COLO668 (cell line): ENCODE data around the gene KCNQ5.
"Not testable (repeated sequence)": the region's sequence is repeated elsewhere in the genome, so short reads cannot be mapped to it uniquely, and the experiment has no call there.

Source experiments
- DNase-seq: peaks from one replicate; lab custom pipeline; 2025; ENCODE audit not compliant: unreplicated experiment; lab: John Stamatoyannopoulos, UW

KCNQ5 gene

GRCh38 chr6:72946774-72947173, 324.9 kb downstream of the KCNQ5 start:
- no peak for DNase-seq

DNA sequence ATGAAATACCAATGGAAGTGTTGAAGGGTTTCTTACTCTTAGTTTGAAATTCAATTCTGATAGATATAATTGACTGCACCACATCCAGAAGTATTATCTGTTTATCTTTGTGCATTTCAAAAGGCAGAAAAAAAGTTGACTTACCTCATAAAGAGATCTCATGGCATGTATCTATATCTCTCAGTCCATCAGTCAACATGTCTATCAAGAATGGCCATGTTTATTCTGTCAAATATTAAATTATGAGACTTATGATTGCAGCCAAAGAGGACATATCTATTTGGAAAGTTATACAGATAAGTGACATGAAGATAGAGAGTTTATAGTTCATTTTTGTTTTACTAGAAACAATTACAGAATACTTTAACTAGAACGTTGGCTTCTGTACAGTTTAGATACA, 325.7 kb downstream of the KCNQ5 start:
- DNase-seq: no peak

- no peak for DNase-seq
Observed at GRCh38 chr6:72948153-72948552, 326.3 kb downstream of the KCNQ5 start.

DNA sequence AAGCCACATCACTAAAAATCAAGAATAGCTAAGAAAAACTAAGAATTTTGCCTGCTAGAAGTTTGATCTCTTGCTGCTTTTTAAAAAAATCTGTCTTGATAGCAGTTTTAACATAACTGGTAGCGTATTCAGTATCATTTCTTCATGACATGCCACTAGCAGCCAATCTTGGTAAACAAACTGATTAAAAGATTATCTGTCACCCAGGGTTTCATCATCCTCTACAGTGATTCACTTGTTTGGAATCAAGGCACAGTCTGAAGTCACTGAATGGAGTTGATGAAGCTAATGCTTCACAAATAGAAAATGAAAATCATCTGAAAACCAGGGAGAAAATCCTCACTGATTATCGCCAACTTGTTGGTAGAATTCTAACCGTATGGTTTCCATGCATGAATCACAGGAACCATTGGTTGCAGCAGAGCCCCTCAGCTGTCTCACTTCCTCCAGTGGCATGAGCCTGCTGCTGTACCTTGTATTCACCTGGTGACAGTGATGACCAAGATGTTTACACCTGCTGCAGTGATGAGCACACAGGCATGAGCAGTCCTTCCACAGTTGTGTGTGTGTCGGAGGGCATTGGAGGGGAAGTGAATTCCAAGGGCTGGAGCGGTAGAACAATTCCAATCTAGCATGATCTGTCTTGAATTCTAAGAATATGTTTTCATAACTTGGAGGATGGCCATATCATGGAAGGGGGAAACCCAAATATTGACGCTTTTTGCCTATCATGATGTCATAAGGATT, 328.4 kb downstream of the KCNQ5 start:
- no peak for DNase-seq

GRCh38 chr6:72952808-72953630, 331.2 kb downstream of the KCNQ5 start:
- no peak for DNase-seq

DNA sequence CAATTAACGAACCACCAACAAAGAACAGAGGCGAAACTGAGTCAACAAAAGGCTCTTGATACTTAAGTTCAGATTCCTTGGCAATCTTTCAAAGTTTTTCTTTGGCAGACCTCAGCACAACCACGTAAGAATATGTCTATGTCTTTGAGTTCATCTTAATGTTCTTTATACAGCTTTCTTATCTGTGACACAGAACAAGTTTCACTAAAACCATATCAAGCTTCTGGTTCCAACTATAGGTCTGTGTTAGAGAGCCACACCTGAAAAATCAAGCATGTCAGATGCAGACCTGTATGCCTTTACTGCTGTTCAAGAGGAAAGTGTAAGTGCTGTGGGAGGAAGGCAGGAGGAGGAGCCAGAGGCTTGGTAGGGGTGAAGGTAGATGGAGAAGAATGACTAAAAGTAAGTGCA, 332.1 kb downstream of the KCNQ5 start:
- no peak for DNase-seq

GRCh38 chr6:72954716-72955115, 332.9 kb downstream of the KCNQ5 start:
- no peak for DNase-seq

- no peak for DNase-seq
Observed at GRCh38 chr6:72955666-72956065, 333.8 kb downstream of the KCNQ5 start.

- no peak for DNase-seq
Observed at GRCh38 chr6:72956272-72956671, 334.4 kb downstream of the KCNQ5 start.

- no peak for DNase-seq
Observed at GRCh38 chr6:72959821-72960220, 338.0 kb downstream of the KCNQ5 start.

- DNase-seq: no peak
Observed at GRCh38 chr6:72963946-72964345, 342.1 kb downstream of the KCNQ5 start.

- no peak for DNase-seq
Observed at GRCh38 chr6:72966628-72967280, 344.9 kb downstream of the KCNQ5 start.

GRCh38 chr6:72967329-72967728, 345.5 kb downstream of the KCNQ5 start:
- DNase-seq: no peak

DNA sequence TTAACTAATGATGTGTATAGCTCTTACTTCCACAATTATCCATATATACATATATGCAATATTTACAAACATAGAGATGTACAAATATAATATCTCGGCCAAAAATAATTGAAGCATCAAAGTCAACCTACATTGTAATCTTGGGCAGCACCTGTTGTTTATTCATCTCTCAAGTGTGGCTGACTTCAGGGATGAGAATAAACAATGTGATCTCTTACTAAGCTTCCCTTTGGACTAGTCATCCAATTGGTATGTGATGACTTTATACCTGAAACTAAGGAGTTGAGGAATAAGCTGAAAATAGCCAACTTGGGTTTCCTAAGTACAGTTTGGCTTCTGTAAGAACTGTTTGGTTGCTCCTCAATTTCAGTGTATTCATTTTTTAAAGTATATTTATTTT, 346.8 kb downstream of the KCNQ5 start:
- no peak for DNase-seq

DNA sequence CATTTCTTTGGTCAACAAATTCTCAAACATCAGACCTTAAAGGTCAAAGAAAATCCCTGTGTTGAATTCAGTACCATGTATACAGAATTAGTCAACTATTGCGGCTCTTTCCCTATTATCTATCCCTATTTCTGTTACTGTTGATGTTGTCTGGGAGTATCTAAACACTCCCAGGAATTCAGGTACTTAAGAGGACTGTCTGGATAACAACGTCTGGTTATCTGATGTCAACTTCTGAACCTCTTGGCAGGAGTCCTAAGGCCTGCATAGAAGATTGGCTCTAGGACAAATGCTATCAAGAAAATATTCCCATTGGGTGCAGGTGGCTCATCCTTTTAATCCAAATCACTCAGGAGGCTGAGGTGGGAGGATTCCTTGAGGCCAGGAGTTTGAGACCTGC, 347.8 kb downstream of the KCNQ5 start:
- DNase-seq: no peak

DNA sequence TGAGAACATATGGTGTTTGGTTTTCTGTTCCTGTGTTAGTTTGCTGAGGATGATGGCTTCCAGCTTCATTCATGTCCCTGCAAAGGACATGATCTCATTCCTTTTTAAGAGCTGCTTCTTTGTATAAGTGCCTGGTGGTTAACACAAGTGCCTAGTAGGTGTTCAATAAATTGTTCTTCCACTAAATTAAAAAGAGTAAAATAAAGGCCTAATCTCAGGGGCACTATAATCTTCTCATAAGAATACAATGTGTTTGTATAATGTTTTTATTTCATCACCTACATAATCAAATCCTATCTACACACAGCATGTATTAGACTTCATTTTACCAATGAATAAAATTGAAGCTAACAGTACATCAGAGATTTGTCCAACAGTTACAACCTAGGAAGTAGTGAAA, 350.7 kb downstream of the KCNQ5 start:
- no peak for DNase-seq

DNA sequence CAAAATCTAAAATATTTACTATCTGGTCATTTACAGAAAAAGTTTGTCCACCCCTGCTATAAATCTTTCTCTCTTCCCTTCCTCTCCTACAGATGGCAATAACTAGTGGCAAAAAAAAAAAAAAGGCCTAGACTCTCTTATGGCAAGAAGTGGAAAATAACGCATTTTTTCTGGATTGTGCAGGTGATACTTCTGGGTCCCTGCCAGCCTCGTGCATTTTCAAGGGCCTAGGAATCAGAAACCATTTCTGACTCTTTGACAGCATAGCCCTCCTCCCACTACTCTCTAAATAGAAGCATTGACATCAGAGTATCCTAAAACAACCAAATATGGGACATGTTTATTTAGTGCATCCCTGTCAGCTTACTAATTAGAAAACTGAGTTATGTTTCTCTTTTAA, 352.4 kb downstream of the KCNQ5 start:
- DNase-seq: peak; percentile 10

- no peak for DNase-seq
Observed at GRCh38 chr6:72975352-72975752, 353.5 kb downstream of the KCNQ5 start.

GRCh38 chr6:72976484-72976883, 354.6 kb downstream of the KCNQ5 start:
- no peak for DNase-seq

DNA sequence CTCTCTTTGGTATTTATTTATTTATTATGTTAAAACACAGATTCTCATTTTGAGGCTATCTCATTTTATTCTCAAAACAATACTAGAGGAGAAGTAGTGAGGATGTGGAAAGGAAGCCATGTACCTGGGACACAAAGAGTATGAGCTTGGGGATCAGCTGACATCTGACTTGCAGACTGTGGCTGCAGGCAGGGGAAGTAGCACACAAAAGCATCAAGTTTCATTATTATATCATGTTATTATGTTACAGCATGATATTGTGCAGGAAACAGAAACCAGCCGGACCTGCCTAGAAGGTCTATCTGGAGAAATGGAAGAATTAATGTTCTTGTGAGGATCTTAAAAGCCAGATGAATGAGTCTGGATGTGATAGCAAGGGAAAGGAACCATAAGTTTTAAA, 355.2 kb downstream of the KCNQ5 start:
- peak; percentile 21 for DNase-seq

GRCh38 chr6:72978808-72979207, 356.9 kb downstream of the KCNQ5 start:
- not testable (repeated sequence) for DNase-seq
